ENCODE data around the gene PEX14. TPM values are rescaled to one million over a fixed set of nuclear protein-coding genes. Genes with fewer than 3 reads are reported as not detected.

The PEX14 gene
- total and polyA plus RNA-seq, 9 of the 15 experiments (the other 6 are each of a cell fraction or from before 2014, with no cell fraction given): 2.6 to 45.7 (median 22.7) TPM

DNA sequence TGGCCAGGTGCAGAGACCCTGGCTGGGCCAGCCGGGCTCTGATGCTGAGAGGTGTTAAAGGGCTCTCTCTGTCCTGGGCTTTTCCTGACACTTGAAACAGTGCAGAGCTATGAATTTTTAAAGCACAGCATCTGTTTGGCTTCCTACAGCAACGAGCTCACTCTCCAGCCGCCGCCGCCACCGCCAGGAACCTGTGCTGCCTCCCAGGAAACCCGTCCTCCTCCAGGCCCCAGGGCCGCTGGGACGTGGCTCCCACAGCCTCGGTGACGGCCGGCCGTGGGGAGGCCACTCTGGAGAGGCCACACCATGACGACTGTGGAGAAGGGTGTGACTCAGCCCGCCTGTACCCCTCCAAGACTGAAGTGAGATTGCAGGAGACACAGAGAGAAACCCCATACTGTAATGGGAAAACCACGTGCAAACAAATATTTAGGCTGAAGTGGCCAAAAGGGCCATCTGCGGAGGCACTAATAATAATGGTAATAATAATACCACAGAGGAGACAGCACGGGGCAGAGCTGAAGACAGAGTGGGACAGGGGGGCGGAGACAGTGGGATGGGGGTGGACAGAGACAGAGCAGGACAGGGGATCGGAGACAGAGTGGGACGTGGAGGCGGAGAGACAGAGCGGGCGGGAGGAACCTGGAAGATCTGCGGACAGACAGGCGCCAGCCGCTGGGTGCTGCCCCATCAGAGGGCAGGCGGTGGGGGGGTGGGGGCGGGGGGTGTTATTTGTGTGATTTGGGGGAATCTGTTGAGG lies 182.5 kb downstream of the PEX14 start:
- no peaks in the 10 kb centered on the region for H3K79me2 ChIP-seq (ENCODE audit: control insufficient read depth, insufficient read depth, low read length)
- H3K9ac ChIP-seq (ENCODE audit: insufficient read depth in 1 of 2, low read depth in 2 of 2, low read length in 2 of 2): no peak overlapping the region
- peaks cover 48 to 81% of the 10 kb centered on the region in 2 experiments for H3K27me3 ChIP-seq (ENCODE audit: control insufficient read depth in 2 of 2, insufficient read depth in 2 of 2, low read length in 2 of 2)
- no peak overlapping the region for H3K27ac ChIP-seq (ENCODE audit: extremely low read depth, low read depth, low read length)
- TF ChIP-seq BRF1 (IDR thresholded peaks at IDR 0.05; ENCODE audit: borderline replicate concordance, extremely low read depth, insufficient read length) (no peak), SIX5 (IDR thresholded peaks at IDR 0.05; ENCODE audit: borderline replicate concordance in 1 of 2, insufficient read depth in 1 of 2, low read depth in 1 of 2, low read length in 2 of 2) (no peak), EGR1 (conservative IDR thresholded peaks at IDR 0.05) (no peak), RBM34 (IDR thresholded peaks at IDR 0.05; ENCODE audit: borderline replicate concordance, insufficient read depth, low read length) (no peak), KLF1 (tag; IDR thresholded peaks at IDR 0.05) (no peak), CREB1 (IDR thresholded peaks at IDR 0.05) (no peak), CREB1 (CRISPR knock-in tag; IDR thresholded peaks at IDR 0.05) (no peak), POLR3A (IDR thresholded peaks at IDR 0.05; ENCODE audit: borderline replicate concordance, extremely low read depth, insufficient read depth, insufficient read length) (no peak), EZH2 (IDR thresholded peaks at IDR 0.05; ENCODE audit: borderline replicate concordance, low read depth, low read length) (no peak)
- 7% methylated on average over 27 of the region's 29 CpGs for WGBS (ENCODE audit: insufficient coverage, low coverage, missing lambda C conversion rate)
- no peak overlapping the region for H3K4me3 ChIP-seq
- in situ Hi-C loops (cut with MboI) (no loop called here), intact Hi-C loops (cut with micrococcal nuclease) (no loop called here)
- FAIRE-seq (no peak), DNase-seq (ENCODE audit: extremely low read depth in 1 of 4, low spot score in 3 of 4) (no peak), ATAC-seq (peak; percentile 30)
- H3K4me1 ChIP-seq (replicated peaks in 1 of 2; ENCODE audit: control insufficient read depth in 2 of 2, insufficient read depth in 2 of 2, low read length in 2 of 2): peaks cover 0 to 56% of the 10 kb centered on the region in 2 experiments; a peak in 1 of 5 replicates
- H2AFZ ChIP-seq (ENCODE audit: low read depth, low read length): no peak overlapping the region
- POLR2A ChIA-PET: no interaction called here
- H3K36me3 ChIP-seq (ENCODE audit: control insufficient read depth, insufficient read depth, low read length): no peaks in the 10 kb centered on the region
- CTCF ChIA-PET (ENCODE audit: low intra/inter-chr PET ratio): no interaction called here
- no peaks in the 10 kb centered on the region for H3K9me1 ChIP-seq (ENCODE audit: control insufficient read depth, insufficient read depth, low read length)
- BruUV-seq (replicated peaks): no TSS peak
- peaks cover 30% of the 10 kb centered on the region for H4K20me1 ChIP-seq (replicated peaks; ENCODE audit: control insufficient read depth, insufficient read depth, low read length)
- no peak overlapping the region for H3K4me2 ChIP-seq (ENCODE audit: insufficient read depth, low read length)
- H3K9me3 ChIP-seq (replicated peaks; ENCODE audit: control insufficient read depth, insufficient read depth, low read depth, low read length): peaks cover 3% of the 10 kb centered on the region; the same call in 1 of the 2 replicates
